HG02798 (cell line): ENCODE data around the gene MPZL3.

ENCODE experiments used
- ATAC-seq: cut with Tn5 transposase; IDR thresholded peaks from one replicate; pipeline ENCODE4 v1.9.1; 2021; ENCODE audit warnings: mild to moderate bottlenecking; ENCODE audit not compliant: unreplicated experiment, poor library complexity

MPZL3 gene, protein sequence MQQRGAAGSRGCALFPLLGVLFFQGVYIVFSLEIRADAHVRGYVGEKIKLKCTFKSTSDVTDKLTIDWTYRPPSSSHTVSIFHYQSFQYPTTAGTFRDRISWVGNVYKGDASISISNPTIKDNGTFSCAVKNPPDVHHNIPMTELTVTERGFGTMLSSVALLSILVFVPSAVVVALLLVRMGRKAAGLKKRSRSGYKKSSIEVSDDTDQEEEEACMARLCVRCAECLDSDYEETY

DNA sequence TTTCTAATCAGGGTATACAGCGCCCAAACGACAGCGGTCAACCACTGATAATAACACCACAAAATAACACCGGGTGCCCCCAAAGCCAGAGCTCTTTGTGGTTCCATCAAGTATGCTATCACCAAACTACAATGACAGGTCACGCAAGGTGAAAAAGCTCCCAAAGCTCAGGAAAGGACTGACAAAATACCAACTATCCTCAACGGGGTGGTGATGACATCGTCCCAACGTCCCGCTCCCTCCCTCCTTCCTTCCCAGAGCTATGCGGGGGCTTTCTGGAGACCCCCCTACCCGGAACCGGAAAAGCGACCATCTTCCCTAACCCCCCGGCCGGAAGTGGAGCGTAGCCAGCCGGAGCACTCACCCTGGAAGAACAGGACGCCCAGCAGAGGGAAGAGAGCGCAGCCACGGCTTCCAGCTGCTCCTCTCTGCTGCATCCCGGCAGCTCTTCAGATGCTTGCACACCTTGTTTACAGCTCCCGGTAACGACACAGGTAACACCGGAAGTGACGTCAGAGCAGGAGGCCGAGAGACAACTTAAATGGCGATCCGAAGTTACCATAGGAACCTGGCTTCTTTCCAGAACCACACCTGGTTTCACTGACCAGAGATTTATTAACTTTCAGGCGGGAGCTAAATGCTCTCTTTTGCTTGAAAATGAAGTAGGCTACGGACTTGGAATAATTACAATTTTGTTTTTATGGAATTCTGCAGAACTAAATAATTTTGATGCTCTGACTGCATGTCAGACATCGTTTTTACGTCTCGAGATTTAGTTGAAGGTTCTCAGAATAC is at the start of gene MPZL3:
MPZL3 (minus strand) TSS at position 508 of the 795 bp plus-strand sequence; CDS start at position 437, 71 bp downstream.
- ATAC-seq: peak; percentile 92

DNA sequence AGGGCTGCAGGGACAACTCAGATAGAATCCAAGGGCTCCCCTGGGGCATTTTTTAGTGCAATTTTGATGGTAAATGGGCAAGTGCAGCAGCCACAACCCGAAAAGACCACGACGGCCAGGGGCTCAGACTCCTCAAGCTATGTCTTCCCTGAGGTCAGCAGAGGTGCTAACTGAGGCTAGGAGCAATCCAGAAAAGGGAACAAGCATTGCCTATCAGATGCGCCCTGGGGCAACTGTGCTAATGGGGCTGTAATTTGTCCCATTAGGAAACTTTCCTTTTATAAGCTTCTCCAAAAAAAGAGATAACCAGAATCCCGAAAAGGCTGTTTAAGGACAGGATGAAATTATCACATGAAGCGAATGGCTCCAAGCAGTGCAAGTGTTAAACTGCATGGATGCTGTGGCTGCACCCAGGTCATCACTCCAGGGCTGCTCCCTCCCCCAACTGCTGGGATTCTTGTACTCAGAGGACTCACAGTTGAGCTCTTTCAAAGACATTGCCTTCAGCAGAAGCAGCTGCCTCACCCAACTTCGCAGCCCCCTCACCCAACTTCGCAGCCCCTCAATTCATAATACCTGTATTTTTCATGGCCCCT is 49.5 kb upstream of the MPZL3 start:
- ATAC-seq: no peak

DNA sequence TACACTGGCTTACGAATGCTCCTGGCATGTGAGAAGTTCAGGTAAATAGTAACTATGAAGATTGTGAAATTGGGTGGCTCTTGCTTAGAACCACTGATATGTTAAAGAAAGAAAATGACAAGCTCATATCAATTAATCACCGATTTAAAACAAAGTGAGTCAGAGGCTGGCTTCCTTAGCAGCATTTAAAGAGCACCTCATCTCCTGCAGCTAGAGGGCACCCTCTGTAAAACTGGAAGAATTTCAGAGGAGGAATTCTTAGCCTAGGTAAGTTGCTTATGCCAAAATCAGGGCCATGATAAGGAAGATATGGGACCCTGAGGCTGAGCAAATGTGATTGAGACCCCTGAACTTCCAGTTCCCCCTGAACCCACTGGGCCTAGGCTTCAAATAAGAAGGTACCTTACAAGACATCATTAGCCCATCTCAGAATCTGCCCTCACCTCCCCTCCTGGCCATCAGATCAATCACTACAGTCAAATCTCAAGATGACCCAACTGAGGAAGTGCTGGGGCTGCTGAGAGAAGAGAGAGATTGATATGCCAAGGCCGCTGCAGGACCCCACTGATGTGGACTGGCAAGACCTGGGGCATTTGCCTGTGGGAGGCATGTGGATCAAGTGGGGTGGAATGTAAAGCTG is 43.8 kb upstream of the MPZL3 start:
- ATAC-seq: no peak

DNA sequence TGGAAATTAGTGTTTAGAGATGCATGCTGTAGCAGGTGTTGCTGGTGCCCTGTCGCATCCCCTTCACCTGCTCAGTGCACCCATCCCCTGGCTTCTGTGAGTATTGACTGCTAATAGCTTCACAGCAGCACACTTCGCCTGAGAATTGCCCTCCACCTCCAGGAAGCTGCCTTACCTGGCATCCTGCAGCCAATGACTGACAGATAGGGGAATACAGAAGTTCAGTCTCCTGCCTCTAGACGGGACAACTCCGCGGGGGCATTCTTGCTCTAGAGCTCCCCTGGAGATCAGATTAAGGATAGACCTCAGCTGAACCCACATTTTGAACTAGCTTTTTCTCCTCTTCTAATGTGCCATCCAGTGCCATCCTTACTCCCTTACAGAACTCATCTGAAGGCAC is 43.0 kb upstream of the MPZL3 start:
- ATAC-seq: no peak

DNA sequence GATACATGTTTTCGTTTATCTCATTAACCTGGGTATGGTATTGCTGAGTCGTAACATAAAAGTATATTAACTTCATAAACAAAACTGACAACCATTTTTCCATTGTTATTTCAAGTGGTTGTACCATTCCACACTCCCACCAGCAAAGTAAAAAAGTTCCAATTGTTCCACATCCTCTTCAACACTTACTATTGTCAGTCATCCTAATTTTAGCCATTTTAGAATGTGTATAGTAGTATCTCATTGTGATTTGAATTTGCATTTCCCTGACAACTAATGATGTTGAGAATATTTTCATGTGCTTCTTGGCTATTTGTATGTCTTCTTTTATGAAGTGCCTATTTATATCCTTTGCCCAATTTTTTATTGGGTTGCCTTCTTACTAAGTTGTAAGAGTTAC is 41.9 kb upstream of the MPZL3 start:
- no peak for ATAC-seq

DNA sequence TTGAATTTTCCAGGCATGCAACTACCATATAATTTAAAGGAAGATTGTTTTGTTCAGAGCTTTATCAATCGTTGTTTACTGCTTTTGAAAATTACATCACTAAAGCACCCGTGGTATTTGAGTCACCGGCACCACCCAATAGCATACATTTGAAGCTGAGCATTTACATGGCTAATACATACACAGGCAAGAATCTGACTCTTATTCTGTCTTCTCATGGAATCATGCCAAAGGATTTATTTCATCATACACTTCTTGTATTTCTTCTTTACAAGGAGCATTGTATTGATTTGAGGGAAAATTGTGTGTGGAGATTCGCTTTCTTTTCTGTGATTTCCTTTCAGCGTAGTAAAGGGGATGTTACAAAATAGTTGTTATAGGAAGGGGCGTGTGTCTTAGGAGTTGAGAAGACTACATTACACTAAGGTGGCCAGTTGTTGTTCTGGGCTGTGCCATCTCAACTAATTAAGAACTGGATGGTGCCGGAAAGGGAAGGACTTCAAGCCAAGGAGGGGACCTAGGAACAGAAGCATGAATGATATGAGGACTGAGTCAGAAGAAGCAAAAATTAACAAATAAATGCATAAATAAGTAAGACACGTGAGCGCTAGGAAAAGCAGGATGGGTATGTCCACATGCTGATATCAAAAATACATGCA is 39.4 kb upstream of the MPZL3 start:
- no peak for ATAC-seq

DNA sequence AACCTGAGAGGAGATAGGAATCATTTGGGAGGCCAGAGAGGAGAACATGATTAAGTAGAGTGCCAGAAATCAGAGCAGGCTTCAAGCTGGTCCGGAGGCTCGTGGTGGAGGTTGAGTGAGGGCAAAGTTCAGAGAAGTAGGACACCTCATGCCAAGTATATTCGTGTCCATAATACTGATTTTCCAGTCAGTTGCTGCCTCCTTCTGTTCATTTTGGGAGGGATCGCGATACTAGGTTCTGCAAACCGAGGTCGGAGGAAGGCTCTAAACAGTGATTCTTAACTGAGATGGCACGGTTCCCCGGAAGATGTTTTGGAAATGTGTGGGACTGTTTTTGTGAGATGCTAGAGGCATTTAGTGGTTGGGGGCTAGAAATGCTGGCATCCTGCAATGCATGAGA is 38.8 kb upstream of the MPZL3 start:
- ATAC-seq: no peak

DNA sequence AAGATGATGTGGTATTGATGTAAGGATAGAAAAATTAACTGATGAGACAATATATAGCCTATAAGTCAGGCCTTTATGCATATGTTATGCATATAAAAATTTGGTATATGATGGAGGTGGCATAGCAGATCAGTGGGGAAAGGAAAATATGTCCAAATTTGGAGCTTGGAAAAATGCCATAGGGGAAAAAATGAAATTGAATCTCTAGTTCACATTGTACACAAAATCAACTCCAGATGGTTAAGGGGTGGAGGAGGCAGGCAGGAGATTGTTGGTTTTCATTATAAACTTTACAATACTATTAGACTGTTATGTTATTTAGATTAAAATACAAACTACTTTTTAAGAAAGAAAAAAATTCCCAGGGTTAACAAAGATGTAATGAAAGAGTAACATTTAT is 37.2 kb upstream of the MPZL3 start:
- ATAC-seq: no peak

DNA sequence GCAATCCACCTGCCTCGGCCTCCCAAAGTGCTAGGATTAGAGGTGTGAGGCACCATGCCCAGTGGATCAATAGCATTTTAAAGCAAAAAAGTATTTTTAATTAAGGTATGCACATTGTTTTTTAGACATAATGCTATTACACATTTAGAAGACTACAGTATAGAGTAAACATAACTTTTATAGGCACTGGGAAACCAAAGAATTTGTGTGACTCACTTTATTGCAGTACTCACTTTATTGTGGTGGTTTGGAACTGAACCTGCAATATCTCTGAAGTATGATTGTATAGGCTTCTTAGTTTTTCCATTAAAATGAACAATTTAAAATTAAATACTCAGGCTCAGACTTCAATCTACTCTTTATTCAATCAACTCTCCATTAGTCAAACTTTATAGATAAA is 34.8 kb upstream of the MPZL3 start:
- no peak for ATAC-seq

DNA sequence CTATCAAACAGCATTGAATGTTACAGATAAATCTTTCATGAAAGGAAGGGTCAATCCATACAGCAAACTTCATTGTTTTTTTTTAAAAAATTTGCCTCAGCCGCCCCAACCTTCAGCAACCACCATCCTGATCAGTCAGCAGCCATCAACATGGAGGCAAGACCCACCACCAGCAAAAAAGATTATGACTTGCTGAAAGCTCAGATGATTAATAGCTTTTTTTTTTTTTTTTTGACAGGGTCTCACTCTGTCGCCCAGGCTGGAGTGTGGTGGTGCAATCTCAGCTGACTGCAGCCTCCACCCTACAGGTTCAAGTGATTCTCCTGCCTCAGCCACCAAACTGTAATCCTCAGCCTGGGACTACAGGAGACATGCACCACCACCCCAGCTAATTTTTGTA is 34.4 kb upstream of the MPZL3 start:
- no peak for ATAC-seq

DNA sequence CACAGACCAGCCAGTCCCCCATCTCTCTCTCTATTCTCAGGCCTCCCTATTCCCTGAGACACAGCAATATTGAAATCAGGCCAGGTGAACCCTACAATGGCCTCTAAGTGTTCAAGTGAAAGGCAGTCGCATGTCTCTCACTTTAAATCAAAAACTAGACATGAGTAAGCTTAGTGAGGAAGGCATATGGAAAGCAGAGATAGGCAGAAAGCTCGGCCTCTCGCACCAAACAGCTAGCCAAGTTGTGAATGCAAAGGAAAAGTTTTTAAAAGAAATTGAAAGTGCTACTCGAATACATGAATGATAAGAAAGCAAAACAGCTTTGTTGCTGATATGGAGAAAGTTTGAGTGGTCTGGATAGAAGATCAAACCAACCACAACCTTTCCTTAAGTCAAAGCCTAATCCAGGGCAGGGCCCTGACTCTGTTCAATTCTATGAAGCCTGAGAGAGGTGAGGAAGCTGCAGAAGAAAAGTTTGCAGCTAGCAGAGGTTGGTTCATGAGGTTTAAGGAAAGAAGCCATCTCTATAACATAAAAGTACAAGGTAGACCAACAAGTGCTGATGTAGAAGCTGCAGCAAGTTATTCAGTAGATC is 31.7 kb upstream of the MPZL3 start:
- ATAC-seq: no peak

DNA sequence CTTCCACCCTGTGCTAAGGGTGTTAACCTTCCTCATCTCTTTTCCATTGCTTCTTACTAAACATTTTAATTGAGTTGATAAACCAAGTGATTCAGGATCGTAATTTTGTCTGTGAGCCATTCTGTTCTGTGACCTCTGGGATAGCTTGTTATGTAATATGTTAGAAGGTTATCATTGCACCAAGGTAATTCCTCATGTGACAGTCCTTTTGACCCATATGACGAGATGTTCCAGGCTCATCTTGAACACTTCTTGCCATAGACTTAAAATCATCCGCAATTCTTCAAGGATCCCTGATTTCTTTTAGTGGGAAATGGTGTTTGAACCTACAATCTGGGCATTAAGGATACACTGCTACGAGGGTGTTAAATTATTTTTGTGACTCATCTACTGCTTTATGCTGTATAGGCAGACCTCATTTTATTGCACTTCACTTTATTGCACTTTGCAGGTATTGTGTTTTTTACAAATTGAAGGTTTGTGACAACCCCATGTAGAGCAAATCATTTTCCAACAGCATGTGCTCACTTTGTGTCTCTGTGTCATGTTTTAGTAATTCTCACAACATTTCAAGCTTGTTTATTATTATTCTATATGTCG is 31.0 kb upstream of the MPZL3 start:
- ATAC-seq: no peak

DNA sequence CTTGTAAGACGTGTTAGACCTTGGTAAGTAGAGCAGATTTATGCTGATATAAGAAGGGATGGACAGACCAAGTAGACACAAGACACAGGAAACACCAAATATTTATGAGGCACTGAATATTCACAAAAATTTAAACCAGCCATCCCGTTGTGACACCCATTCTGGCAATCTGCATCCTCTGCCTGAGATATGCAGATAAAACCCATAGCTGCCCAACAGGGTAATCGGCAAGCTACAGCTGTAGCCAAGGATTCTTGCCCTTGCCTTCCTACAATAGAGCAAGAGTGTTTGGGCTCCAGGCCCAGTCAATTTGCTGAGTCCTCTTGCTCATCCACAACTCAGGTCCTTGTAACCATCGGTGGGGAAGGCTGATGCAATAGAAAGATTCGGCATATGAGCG is 30.4 kb upstream of the MPZL3 start:
- no peak for ATAC-seq

DNA sequence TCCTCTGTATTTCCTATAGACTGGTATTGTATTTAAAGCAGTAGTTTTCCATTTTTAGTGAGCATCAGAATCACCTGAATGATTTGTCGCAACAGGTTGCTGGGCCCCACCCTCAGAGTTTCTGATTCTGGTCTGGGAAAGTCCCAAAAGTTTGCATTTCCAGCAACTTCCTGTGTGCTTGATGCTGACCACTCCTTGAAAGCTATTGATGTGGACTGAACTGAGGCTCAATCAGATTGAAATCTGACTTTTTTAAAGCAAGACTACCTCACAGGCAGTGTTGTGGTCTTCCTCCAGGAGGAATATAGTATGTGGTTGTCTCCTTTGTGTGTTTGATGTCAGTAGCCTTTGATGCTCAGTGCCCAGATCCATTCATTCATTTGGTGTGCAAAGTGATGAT is 29.1 kb upstream of the MPZL3 start:
- ATAC-seq: no peak

DNA sequence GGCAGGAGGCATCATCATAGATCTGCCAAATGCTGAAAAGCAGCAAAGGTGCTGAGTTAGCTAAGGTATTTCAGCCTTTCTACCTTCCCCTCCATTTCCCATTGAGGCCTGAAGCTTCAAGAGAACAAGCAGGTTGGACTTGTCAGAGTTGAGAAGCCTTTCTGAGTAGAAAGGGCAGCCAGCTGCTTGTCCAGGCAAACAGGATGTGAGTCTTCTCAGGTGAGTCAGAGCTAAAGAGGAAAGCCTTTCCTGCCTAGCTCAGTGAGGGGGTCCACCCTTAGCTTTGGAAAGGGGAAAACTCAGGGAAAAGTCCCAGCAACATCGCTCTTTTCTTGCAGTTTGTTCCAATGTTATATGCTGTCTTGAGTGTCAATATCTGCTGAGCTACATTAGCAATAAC is 25.1 kb upstream of the MPZL3 start:
- no peak for ATAC-seq

DNA sequence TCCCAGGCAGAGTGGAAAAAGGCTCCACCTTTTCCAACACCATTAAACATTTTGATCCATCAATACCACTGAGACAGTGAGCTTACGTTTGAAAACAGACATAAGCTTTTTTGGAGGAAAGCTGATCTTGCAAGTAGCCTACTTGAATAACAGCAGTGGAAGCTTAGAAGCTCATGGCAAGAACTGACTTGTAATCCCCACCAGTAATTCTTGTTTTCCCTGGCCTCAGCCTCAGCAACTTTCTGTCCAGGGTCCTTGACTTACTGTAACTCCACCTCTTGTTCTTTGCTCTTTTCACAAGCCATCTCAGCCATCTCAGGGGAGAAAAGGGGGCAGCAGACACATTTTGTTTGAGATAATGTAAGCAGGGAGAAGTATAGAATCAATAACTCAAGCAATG is 24.3 kb upstream of the MPZL3 start:
- no peak for ATAC-seq

DNA sequence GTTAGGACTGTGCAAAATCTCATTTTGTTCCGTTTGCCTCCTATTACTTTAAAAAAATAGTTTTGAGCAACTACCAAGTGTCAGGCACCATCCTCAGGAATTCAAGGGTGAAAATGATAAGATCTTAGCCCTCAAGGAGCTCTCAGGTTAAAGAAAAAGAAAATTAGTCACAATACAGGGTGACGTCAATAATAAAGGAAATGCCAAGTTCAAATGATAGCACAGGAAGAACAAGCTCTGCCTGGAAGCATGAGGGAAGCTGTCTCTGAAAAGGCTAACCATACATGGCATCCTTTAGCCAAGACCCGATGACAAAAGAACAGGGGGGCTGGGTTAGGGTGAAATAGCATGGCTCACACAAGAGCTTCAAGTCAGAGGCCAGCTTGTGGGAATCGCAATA is 23.0 kb upstream of the MPZL3 start:
- no peak for ATAC-seq

DNA sequence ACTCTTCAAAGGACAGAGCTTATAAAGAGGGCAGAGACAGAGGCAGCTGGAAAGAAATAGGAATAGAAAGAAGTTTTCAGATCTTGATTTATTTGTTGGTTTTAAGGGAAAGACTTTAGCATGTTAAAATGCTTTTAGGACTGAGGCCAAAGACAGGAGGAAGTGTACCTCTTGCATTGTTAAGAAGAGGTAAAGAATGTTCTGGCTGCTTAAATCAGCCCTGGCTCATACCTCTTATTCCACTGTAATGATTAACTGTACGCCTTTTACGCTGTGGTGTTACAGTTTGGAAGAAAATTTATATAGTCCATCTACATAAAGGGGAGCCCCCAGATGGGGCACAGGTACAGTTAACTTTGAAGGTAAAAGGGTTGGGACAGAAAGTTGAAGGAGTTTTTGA is 22.0 kb upstream of the MPZL3 start:
- ATAC-seq: no peak

DNA sequence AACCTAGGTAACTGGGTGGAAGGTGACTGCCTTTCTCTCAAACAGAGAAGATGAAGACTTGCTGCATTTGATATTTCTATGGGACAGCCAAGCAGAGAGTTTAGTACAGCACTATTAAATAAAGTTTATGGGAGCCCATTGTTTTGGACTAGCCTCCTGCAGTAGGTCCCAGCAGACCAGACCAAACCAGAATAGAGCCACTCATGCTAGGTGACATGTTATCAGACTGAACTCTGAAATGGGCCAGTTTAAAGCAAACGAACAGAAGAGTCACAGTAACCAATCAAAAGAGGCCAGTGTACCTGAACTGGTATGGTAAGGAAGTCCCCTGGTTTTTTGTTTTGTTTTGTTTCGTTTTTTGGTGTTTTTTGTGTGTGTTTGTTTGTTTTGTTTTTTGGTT is 19.8 kb upstream of the MPZL3 start:
- ATAC-seq: no peak

DNA sequence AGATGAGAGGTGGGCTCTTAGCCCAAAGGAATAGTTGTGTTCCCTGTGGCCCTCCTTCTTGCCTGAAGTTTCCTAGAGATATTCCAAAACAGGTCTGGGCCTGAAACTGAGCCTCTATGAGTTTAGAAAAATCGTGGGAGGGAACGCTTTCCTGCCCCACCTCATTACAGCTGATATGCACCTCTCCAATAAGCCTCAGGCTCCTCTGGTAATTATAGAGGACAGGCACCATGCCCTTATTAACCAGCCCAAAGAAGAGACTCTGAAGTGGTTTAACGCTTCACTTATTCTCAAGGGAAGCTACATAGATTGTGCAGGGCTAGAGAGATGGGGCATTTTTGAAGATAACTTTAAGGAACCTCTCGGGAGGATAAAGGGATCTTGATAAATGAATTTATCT is 15.3 kb upstream of the MPZL3 start:
- no peak for ATAC-seq
